Calu3 (cell line): ENCODE measurements around the gene CPXM1. TPM values are rescaled to one million over a fixed set of nuclear protein-coding genes. Genes with fewer than 3 reads are reported as not detected.

Experiments
- BruUV-seq: library from RNA; stranded (reverse); fragments of 400-500 nt; replicated peaks from 2 replicates; lab custom pipeline; 2021; lab: Mats Ljungman, UMichigan
- CTCF ChIA-PET: fragments of 300-600 bp; sonication (Branson Sonifier 250); formaldehyde crosslinking; loops from one replicate; lab custom pipeline; 2022; ENCODE audit warnings: antibody characterized with exemption; lab: Charles Lee
- DNase-seq: peaks from one replicate; pipeline ENCODE4 v3.0.0; 2022
- H3K27ac Mint-ChIP-seq: one replicate; pipeline ENCODE4 v1.8.0; 2022; ENCODE audit warnings: mixed read lengths; ENCODE audit not compliant: unreplicated experiment
- H3K27me3 Mint-ChIP-seq: one replicate; pipeline ENCODE4 v1.8.0; 2022; ENCODE audit warnings: mixed read lengths; ENCODE audit not compliant: unreplicated experiment
- H3K36me3 Mint-ChIP-seq: one replicate; pipeline ENCODE4 v1.8.0; 2022; ENCODE audit warnings: mild to moderate bottlenecking, moderate library complexity, mixed read lengths; ENCODE audit not compliant: insufficient read depth, unreplicated experiment
- H3K4me1 Mint-ChIP-seq: one replicate; pipeline ENCODE4 v1.8.0; 2022; ENCODE audit warnings: mild to moderate bottlenecking, low read depth, mixed read lengths; ENCODE audit not compliant: unreplicated experiment
- H3K4me3 Mint-ChIP-seq: one replicate; pipeline ENCODE4 v1.8.0; 2022; ENCODE audit warnings: mild to moderate bottlenecking, low read depth, moderate library complexity, mixed read lengths; ENCODE audit not compliant: unreplicated experiment
- H3K9me3 Mint-ChIP-seq: one replicate; pipeline ENCODE4 v1.8.0; 2022; ENCODE audit warnings: low read depth, mixed read lengths; ENCODE audit not compliant: unreplicated experiment
- intact Hi-C: fragments of 100-400 bp; cut with micrococcal nuclease; formaldehyde crosslinking; loops from one replicate; pipeline ENCODE4 v1.10.0; 2022; ENCODE audit not compliant: unreplicated experiment
- total RNA-seq: library from RNA; stranded (reverse); gene quantifications from 2 replicates; pipeline ENCODE4 v1.2.3, GENCODE V29; 2022
- TF ChIP-seq, protein P1 (sequence below): fragments of 200-600 bp; IDR thresholded peaks from one replicate; pipeline ENCODE4 v1.8.0; 2022; ENCODE audit warnings: antibody characterized with exemption; ENCODE audit not compliant: unreplicated experiment

Gene CPXM1
- total RNA-seq, 1 experiment from 2014 or later = 0.14 TPM

- CTCF ChIA-PET = no interaction called here
- Mint-ChIP-seq H3K4me1 (no peaks in the 10 kb centered on the region), H3K27me3 (no peaks in the 10 kb centered on the region), H3K27ac (no peak overlapping the region), H3K36me3 (peaks cover 11% of the 10 kb centered on the region), H3K4me3 (no peak overlapping the region), H3K9me3 (no peaks in the 10 kb centered on the region)
- TF ChIP-seq, protein P1, sequence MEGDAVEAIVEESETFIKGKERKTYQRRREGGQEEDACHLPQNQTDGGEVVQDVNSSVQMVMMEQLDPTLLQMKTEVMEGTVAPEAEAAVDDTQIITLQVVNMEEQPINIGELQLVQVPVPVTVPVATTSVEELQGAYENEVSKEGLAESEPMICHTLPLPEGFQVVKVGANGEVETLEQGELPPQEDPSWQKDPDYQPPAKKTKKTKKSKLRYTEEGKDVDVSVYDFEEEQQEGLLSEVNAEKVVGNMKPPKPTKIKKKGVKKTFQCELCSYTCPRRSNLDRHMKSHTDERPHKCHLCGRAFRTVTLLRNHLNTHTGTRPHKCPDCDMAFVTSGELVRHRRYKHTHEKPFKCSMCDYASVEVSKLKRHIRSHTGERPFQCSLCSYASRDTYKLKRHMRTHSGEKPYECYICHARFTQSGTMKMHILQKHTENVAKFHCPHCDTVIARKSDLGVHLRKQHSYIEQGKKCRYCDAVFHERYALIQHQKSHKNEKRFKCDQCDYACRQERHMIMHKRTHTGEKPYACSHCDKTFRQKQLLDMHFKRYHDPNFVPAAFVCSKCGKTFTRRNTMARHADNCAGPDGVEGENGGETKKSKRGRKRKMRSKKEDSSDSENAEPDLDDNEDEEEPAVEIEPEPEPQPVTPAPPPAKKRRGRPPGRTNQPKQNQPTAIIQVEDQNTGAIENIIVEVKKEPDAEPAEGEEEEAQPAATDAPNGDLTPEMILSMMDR = no peak
- intact Hi-C loops = no loop called here
- DNase-seq = no peak
- BruUV-seq = no TSS peak
These were observed 45.2 kb upstream of the CPXM1 start for GRCh38 chr20:2845607-2846006.

- intact Hi-C loops = no loop called here
These were observed 40.6 kb upstream of the CPXM1 start for GRCh38 chr20:2840967-2841531.

GRCh38 chr20:2840138-2840966, 39.9 kb upstream of the CPXM1 start, which contains the start of the genes PCED1A and VPS16:
Gene PCED1A, minus strand, starts transcription at chr20:2840655. Its CDS starts 743 bp downstream, at chr20:2839912.
Gene VPS16, plus strand, starts transcription at chr20:2840745. Its CDS starts 30 bp downstream, at chr20:2840775.
- Mint-ChIP-seq H3K36me3 (peaks cover 36% of the 10 kb centered on the region), H3K4me3 (peak within 1 kb of the TSS; percentile 90), H3K9me3 (no peaks in the 10 kb centered on the region), H3K27me3 (no peaks in the 10 kb centered on the region), H3K27ac (peak within 1 kb of the TSS; percentile 48), H3K4me1 (peaks cover 8% of the 10 kb centered on the region)
- DNase-seq = peak; percentile 85
- CTCF ChIA-PET = no interaction called here
- TF ChIP-seq, protein P1 = no peak
- intact Hi-C loops = no loop called here
- BruUV-seq = no TSS peak

More at GRCh38 chr20:2840967-2841531, 40.6 kb upstream of the CPXM1 start:
- peak overlapping the region; percentile 46 for H3K27ac Mint-ChIP-seq
- peak; percentile 36 for DNase-seq
- CTCF ChIA-PET = no interaction called here
- H3K4me3 Mint-ChIP-seq = peak overlapping the region; percentile 90
- TF ChIP-seq, protein P1 = no peak
- peaks cover 8% of the 10 kb centered on the region for H3K4me1 Mint-ChIP-seq
- no peaks in the 10 kb centered on the region for H3K9me3 Mint-ChIP-seq
- no peaks in the 10 kb centered on the region for H3K27me3 Mint-ChIP-seq
- peaks cover 36% of the 10 kb centered on the region for H3K36me3 Mint-ChIP-seq
- BruUV-seq = TSS peak; percentile 69

DNA sequence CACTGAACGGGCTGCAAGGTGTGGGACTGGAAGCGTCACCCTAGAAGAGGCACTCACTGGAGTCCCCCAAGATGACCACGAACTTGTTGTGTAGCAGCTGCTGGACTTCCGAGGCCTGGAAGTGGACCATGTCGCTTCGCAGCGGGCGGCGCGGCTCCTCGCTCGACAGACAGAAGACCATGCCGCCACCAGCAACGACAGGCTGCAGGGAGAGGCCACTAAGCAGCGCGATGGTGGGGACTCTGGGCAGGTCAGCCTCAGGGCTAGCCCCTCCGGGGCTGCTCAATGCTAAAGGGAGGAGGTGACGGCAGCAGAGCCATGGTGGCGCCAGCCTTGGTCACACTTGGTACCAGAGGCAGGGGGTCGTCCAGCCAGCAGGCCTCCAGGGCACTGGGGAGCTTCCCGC, 39.3 kb upstream of the CPXM1 start:
- intact Hi-C loops = no loop called here
- CTCF ChIA-PET = no interaction called here
- Mint-ChIP-seq H3K36me3 (peaks cover 36% of the 10 kb centered on the region), H3K4me3 (peak overlapping the region; percentile 90), H3K27ac (peak overlapping the region; percentile 48), H3K4me1 (peaks cover 8% of the 10 kb centered on the region), H3K27me3 (no peaks in the 10 kb centered on the region), H3K9me3 (no peaks in the 10 kb centered on the region)
- DNase-seq = no peak
- no TSS peak for BruUV-seq
- TF ChIP-seq, protein P1 = no peak
